Stimulated activated CD4-positive, alpha-beta T cell treated with anti-CD3 and anti-CD28 coated beads, Interleukin-1b, Interleukin-23, amount 100 ng/mL, for 4 hours (primary cell): ENCODE measurements around the gene DIPK2B.

ENCODE experiments used
- DNase-seq, 2 donors: peaks; one replicate each; pipeline ENCODE4 v3.0.0-alpha.2; 2020; ENCODE audit warnings: low read depth in 2 of 2

The DIPK2B gene

DNA sequence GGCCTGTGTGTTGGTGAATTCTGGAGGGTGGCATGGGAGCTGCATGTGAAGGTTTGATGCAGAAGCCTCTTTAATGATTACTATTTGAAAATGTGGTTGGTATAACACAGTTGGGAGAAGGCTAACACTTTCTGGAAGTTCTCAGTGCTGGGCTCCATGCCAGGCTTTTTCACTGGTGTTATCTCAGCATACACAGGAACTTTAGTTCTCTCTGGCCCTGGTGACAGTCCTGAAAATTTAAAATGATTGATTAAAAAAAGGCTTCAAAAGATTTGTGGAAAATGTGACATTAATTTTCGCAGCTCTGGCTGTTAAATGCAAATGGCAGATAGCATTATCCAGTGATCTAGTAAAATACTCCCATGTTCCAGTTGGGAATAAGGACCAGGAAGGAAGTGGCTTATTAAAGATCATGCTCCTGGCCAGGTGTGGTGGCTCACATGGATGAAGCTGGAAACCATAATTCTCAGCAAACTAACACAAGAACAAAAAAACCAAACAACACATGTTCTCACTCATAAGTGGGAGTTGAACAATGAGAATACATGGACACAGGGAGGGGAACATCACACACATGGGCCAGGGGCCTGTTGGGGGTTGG lies 36.6 kb downstream of the DIPK2B start:
- DNase-seq, result no peak

DNA sequence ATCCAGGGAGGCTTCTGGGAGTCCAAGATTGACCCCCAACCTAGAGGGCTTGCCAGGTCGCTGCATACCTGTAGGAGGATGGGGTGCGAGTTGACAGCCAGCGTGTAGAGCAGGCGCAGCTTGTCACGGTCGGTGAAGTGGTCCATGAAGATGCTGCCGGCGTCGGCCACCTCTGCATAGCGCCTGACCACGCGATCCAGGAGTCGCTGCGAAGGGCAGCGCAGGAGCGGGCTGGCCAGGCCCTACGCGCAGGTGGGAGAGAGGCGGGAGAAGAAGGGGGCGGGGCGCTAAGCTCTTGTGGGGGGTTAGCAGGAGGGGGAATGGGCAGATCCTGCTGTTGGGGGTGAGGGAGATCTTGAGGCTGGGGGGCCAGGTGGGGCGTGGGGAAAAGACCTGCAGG lies 43.0 kb downstream of the DIPK2B start:
- DNase-seq, result no peak

GRCh38 chrX:45154462-45154861 lies 46.2 kb downstream of the DIPK2B start:
- DNase-seq, result no peak

- DNase-seq, result no peak
Measured at GRCh38 chrX:45154033-45154360, 46.7 kb downstream of the DIPK2B start.
